Right ventricle myocardium superior (tissue), 1 donor: Measurements from ENCODE around the gene SLC24A3. TPM values are rescaled to one million over a fixed set of nuclear protein-coding genes. Genes with fewer than 3 reads are reported as not detected.

ENCODE experiments used
- ATAC-seq: fragments of 200-7000 bp; cut with Tn5 transposase; one replicate; pipeline ENCODE4 v1.9.1; 2020; ENCODE audit warnings: mild to moderate bottlenecking; ENCODE audit not compliant: poor library complexity
- DNase-seq: peaks from one replicate; pipeline ENCODE4 v3.0.0-alpha.2; 2020
- intact Hi-C: fragments of 100-400 bp; cut with DNase I; formaldehyde crosslinking; loops from one replicate; pipeline ENCODE4 v1.11.2; 2022
- total RNA-seq: library from RNA; stranded (reverse); fragmentation: NEBNext Ultra II Directional; extraction: Animal tissue kit (Norgen Biotek cat#: 25700); gene quantifications from one replicate; pipeline ENCODE4 v1.2.1, GENCODE V29; 2021
- donor health status: DM: no; HTN: yes; CAD: no; lungs with severe emphysema.

SLC24A3 gene
- total RNA-seq, 1 donor from 2014 or later, result 0.62 TPM

GRCh38 chr20:19530006-19530405, 317.6 kb downstream of the SLC24A3 start:
- DNase-seq (no peak), ATAC-seq (no peak)
- intact Hi-C loops, result no loop called here

GRCh38 chr20:19531446-19531845, 319.0 kb downstream of the SLC24A3 start:
- DNase-seq (no peak), ATAC-seq (no peak)
- intact Hi-C loops, result no loop called here

GRCh38 chr20:19538556-19538955, 326.1 kb downstream of the SLC24A3 start:
- ATAC-seq (no peak), DNase-seq (no peak)
- intact Hi-C loops, result no loop called here

- intact Hi-C loops, result no loop called here
- ATAC-seq, result no peak
- no peak for DNase-seq
These were observed 326.7 kb downstream of the SLC24A3 start for GRCh38 chr20:19539191-19539590.

- intact Hi-C loops, result no loop called here
- ATAC-seq (no peak), DNase-seq (no peak)
These were observed 327.9 kb downstream of the SLC24A3 start for GRCh38 chr20:19540392-19540791.

- DNase-seq (no peak), ATAC-seq (no peak)
- intact Hi-C loops, result no loop called here
These were observed 330.7 kb downstream of the SLC24A3 start for GRCh38 chr20:19543101-19543500.

GRCh38 chr20:19544684-19545083, 332.2 kb downstream of the SLC24A3 start:
- intact Hi-C loops, result no loop called here
- DNase-seq (no peak), ATAC-seq (no peak)

GRCh38 chr20:19546648-19547047, 334.2 kb downstream of the SLC24A3 start:
- intact Hi-C loops, result no loop called here
- DNase-seq (no peak), ATAC-seq (no peak)

- DNase-seq (no peak), ATAC-seq (no peak)
- intact Hi-C loops, result no loop called here
These were observed 335.1 kb downstream of the SLC24A3 start for GRCh38 chr20:19547547-19547946.

GRCh38 chr20:19549896-19550295, 337.5 kb downstream of the SLC24A3 start:
- intact Hi-C loops, result no loop called here
- DNase-seq, result no peak
- ATAC-seq, result no peak

- intact Hi-C loops, result no loop called here
- ATAC-seq, result peak; percentile 57
These were observed 340.1 kb downstream of the SLC24A3 start for GRCh38 chr20:19552221-19553180.

GRCh38 chr20:19554666-19555065, 342.2 kb downstream of the SLC24A3 start:
- ATAC-seq, result no peak
- no peak for DNase-seq

More at GRCh38 chr20:19552221-19553180, 340.1 kb downstream of the SLC24A3 start:
- no peak for DNase-seq

GRCh38 chr20:19555726-19556125, 343.3 kb downstream of the SLC24A3 start:
- intact Hi-C loops, result no loop called here
- DNase-seq, result no peak
- no peak for ATAC-seq

More at GRCh38 chr20:19554666-19555065, 342.2 kb downstream of the SLC24A3 start:
- intact Hi-C loops, result no loop called here

- DNase-seq, result no peak
- ATAC-seq, result no peak
- intact Hi-C loops, result no loop called here
These were observed 344.8 kb downstream of the SLC24A3 start for GRCh38 chr20:19557291-19557690.

- intact Hi-C loops, result no loop called here
- DNase-seq, result no peak
- ATAC-seq, result peak; percentile 57
These were observed 348.5 kb downstream of the SLC24A3 start for GRCh38 chr20:19560881-19561480.

GRCh38 chr20:19562426-19562825, 350.0 kb downstream of the SLC24A3 start:
- ATAC-seq (no peak), DNase-seq (no peak)
- intact Hi-C loops, result no loop called here

- ATAC-seq, result no peak
- intact Hi-C loops, result no loop called here
These were observed 351.8 kb downstream of the SLC24A3 start for GRCh38 chr20:19564261-19564660.

GRCh38 chr20:19565736-19566135, 353.3 kb downstream of the SLC24A3 start:
- ATAC-seq (no peak), DNase-seq (no peak)
- intact Hi-C loops, result no loop called here

More at GRCh38 chr20:19564261-19564660, 351.8 kb downstream of the SLC24A3 start:
- no peak for DNase-seq

- no peak for ATAC-seq
- intact Hi-C loops, result no loop called here
These were observed 353.9 kb downstream of the SLC24A3 start for GRCh38 chr20:19566226-19566945.

More at GRCh38 chr20:19566226-19566945, 353.9 kb downstream of the SLC24A3 start:
- DNase-seq, result no peak
